ENCODE measurements around the gene FRAT1.
A peak's percentile ranks its signal among the peaks of the same experiment; 100 is the strongest.
"Not testable (repeated sequence)": the region's sequence is repeated elsewhere in the genome, so short reads cannot be mapped to it uniquely, and the experiment has no call there.

Gene FRAT1

GRCh38 chr10:97318772-97319651 is at the start of gene FRAT1:
FRAT1 (plus strand) TSS chr10:97319271; CDS start chr10:97319454, 183 bp downstream.
- Mint-ChIP-seq H3K4me3 (peak within 1 kb of the TSS; percentile 93), H3K27me3 (no peaks in the 10 kb centered on the region), H3K4me1 (peaks cover 29% of the 10 kb centered on the region), H3K9me3 (no peaks in the 10 kb centered on the region), H3K27ac (peak within 1 kb of the TSS; percentile 99), H3K36me3 (no peaks in the 10 kb centered on the region)
- peak; percentile 87 for ATAC-seq

- H3K27ac Mint-ChIP-seq, result no peak overlapping the region
- peaks cover 5% of the 10 kb centered on the region for H3K9me3 Mint-ChIP-seq
- H3K36me3 Mint-ChIP-seq, result peaks cover 21% of the 10 kb centered on the region
- no peaks in the 10 kb centered on the region for H3K27me3 Mint-ChIP-seq
- H3K4me1 Mint-ChIP-seq, result peaks cover 7% of the 10 kb centered on the region
- no peak overlapping the region for H3K4me3 Mint-ChIP-seq
- no peak for ATAC-seq
Observed at GRCh38 chr10:97270523-97271154, 48.4 kb upstream of the FRAT1 start.

- Mint-ChIP-seq H3K4me1 (no peaks in the 10 kb centered on the region), H3K4me3 (no peak overlapping the region), H3K9me3 (peaks cover 3% of the 10 kb centered on the region), H3K27ac (no peak overlapping the region), H3K27me3 (no peaks in the 10 kb centered on the region), H3K36me3 (no peaks in the 10 kb centered on the region)
- no peak for ATAC-seq
Observed at GRCh38 chr10:97273700-97274099, 45.4 kb upstream of the FRAT1 start.

GRCh38 chr10:97274828-97275227 is 44.2 kb upstream of the FRAT1 start:
- ATAC-seq, result no peak

GRCh38 chr10:97277551-97277950 is 41.5 kb upstream of the FRAT1 start:
- no peak overlapping the region for H3K4me3 Mint-ChIP-seq
- H3K9me3 Mint-ChIP-seq, result no peaks in the 10 kb centered on the region
- H3K4me1 Mint-ChIP-seq, result no peaks in the 10 kb centered on the region
- no peak overlapping the region for H3K27ac Mint-ChIP-seq
- no peaks in the 10 kb centered on the region for H3K27me3 Mint-ChIP-seq
- no peak for ATAC-seq
- no peaks in the 10 kb centered on the region for H3K36me3 Mint-ChIP-seq

More at GRCh38 chr10:97274828-97275227, 44.2 kb upstream of the FRAT1 start:
- H3K4me1 Mint-ChIP-seq, result no peaks in the 10 kb centered on the region
- no peak overlapping the region for H3K27ac Mint-ChIP-seq
- peaks cover 3% of the 10 kb centered on the region for H3K9me3 Mint-ChIP-seq
- no peak overlapping the region for H3K4me3 Mint-ChIP-seq
- no peaks in the 10 kb centered on the region for H3K27me3 Mint-ChIP-seq
- no peaks in the 10 kb centered on the region for H3K36me3 Mint-ChIP-seq

- peak; percentile 54 for ATAC-seq
- H3K27ac Mint-ChIP-seq, result no peak overlapping the region
- no peaks in the 10 kb centered on the region for H3K36me3 Mint-ChIP-seq
Observed at GRCh38 chr10:97278491-97278989, 40.5 kb upstream of the FRAT1 start.

GRCh38 chr10:97279121-97279815 is 39.8 kb upstream of the FRAT1 start:
- no peak overlapping the region for H3K4me3 Mint-ChIP-seq
- no peaks in the 10 kb centered on the region for H3K4me1 Mint-ChIP-seq
- no peak overlapping the region for H3K27ac Mint-ChIP-seq
- ATAC-seq, result no peak
- no peaks in the 10 kb centered on the region for H3K36me3 Mint-ChIP-seq
- H3K9me3 Mint-ChIP-seq, result no peaks in the 10 kb centered on the region
- no peaks in the 10 kb centered on the region for H3K27me3 Mint-ChIP-seq

More at GRCh38 chr10:97278491-97278989, 40.5 kb upstream of the FRAT1 start:
- Mint-ChIP-seq H3K27me3 (no peaks in the 10 kb centered on the region), H3K9me3 (no peaks in the 10 kb centered on the region), H3K4me3 (no peak overlapping the region), H3K4me1 (no peaks in the 10 kb centered on the region)

- ATAC-seq, result no peak
- no peak overlapping the region for H3K27ac Mint-ChIP-seq
- no peak overlapping the region for H3K4me3 Mint-ChIP-seq
- no peaks in the 10 kb centered on the region for H3K4me1 Mint-ChIP-seq
- H3K27me3 Mint-ChIP-seq, result no peaks in the 10 kb centered on the region
- no peaks in the 10 kb centered on the region for H3K9me3 Mint-ChIP-seq
- H3K36me3 Mint-ChIP-seq, result peaks cover under 1% of the 10 kb centered on the region
Observed at GRCh38 chr10:97280783-97281182, 38.3 kb upstream of the FRAT1 start.

- not testable (repeated sequence) for H3K9me3 Mint-ChIP-seq, ATAC-seq, H3K27ac Mint-ChIP-seq, H3K27me3 Mint-ChIP-seq, H3K4me3 Mint-ChIP-seq, H3K36me3 Mint-ChIP-seq
- peaks cover 26% of the 10 kb centered on the region for H3K4me1 Mint-ChIP-seq
Observed at GRCh38 chr10:97290076-97290475, 29.0 kb upstream of the FRAT1 start.

- H3K4me1 Mint-ChIP-seq, result peaks cover 26% of the 10 kb centered on the region
- not testable (repeated sequence) for H3K36me3 Mint-ChIP-seq, H3K27ac Mint-ChIP-seq, H3K9me3 Mint-ChIP-seq, H3K4me3 Mint-ChIP-seq, H3K27me3 Mint-ChIP-seq, ATAC-seq
Observed at GRCh38 chr10:97290576-97291356, 28.3 kb upstream of the FRAT1 start.

- Mint-ChIP-seq H3K27me3 (peaks cover 9% of the 10 kb centered on the region), H3K36me3 (no peaks in the 10 kb centered on the region), H3K9me3 (no peaks in the 10 kb centered on the region), H3K27ac (peak overlapping the region; percentile 83), H3K4me3 (peak overlapping the region; percentile 83), H3K4me1 (peaks cover 26% of the 10 kb centered on the region)
- ATAC-seq, result no peak
Observed at GRCh38 chr10:97291357-97292096, 27.5 kb upstream of the FRAT1 start.

- peaks cover 9% of the 10 kb centered on the region for H3K27me3 Mint-ChIP-seq
- peaks cover 26% of the 10 kb centered on the region for H3K4me1 Mint-ChIP-seq
- peak; percentile 100 for ATAC-seq
- H3K27ac Mint-ChIP-seq, result peak within 1 kb of the TSS; percentile 83
- H3K9me3 Mint-ChIP-seq, result no peaks in the 10 kb centered on the region
- H3K4me3 Mint-ChIP-seq, result peak within 1 kb of the TSS; percentile 83
- no peaks in the 10 kb centered on the region for H3K36me3 Mint-ChIP-seq
Observed at GRCh38 chr10:97292097-97292861, 26.8 kb upstream of the FRAT1 start, which contains the start of gene ARHGAP19. ARHGAP19 (minus strand) TSS chr10:97292637; CDS start chr10:97292627, 10 bp downstream.

GRCh38 chr10:97292862-97293198 is 26.2 kb upstream of the FRAT1 start:
- H3K36me3 Mint-ChIP-seq, result no peaks in the 10 kb centered on the region
- no peak for ATAC-seq
- peak overlapping the region; percentile 83 for H3K27ac Mint-ChIP-seq
- H3K4me3 Mint-ChIP-seq, result peak overlapping the region; percentile 83
- H3K4me1 Mint-ChIP-seq, result peaks cover 26% of the 10 kb centered on the region
- peaks cover 9% of the 10 kb centered on the region for H3K27me3 Mint-ChIP-seq
- no peaks in the 10 kb centered on the region for H3K9me3 Mint-ChIP-seq

Data from stimulated activated memory B cell treated with anti-CD40 and anti-IgM and Interleukin-4, amounts not matched to agents 10 μg/mL and 1 μg/mL and 100 μg/mL, for 72 hours (primary cell).